ENCODE results near the gene NADK2.
"Not testable (repeated sequence)": the region's sequence is repeated elsewhere in the genome, so short reads cannot be mapped to it uniquely, and the experiment has no call there.

The NADK2 gene

DNA sequence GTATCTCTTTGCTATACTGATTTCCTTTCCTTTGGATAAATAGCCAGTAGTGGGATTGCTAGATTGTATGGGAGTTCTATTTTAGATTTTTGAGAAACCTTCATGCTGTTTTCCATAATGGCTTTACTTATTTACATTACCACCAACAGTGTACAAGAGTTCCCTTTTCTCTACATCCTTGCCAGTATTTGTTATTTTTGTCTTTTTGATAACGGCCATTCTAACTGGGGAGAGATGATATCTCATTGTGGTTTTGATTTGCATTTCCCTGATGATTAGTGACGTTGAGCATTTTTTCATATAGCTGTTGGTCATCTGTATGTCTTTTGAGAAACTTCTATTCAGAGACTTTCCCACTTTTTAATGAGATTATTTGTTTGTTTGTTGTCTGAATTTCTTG, 25.8 kb downstream of the NADK2 start:
- no peak for DNase-seq (ENCODE audit: low read depth)
- H3K4me3 ChIP-seq (ENCODE audit: low read depth, low read length) = no peak overlapping the region

DNA sequence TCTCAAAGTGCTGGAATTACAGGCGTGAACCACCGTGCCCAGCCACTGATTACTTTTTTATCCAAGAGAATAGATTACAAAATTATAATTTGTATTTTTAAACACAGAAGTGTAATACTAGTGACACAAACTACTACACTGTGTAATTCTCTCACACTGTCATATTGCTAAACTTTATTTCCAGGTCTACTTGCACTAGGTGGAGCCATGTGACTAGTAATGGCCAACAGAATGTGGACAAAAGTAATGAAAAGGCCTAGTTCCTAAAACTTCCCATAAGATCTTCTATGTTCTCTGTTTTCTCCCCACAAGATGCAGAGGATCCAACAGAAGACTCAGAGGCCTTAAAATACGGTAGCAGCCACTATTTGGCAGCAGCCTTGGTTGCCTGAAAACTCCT, 27.3 kb downstream of the NADK2 start:
- no peak for DNase-seq (ENCODE audit: low read depth)

DNA sequence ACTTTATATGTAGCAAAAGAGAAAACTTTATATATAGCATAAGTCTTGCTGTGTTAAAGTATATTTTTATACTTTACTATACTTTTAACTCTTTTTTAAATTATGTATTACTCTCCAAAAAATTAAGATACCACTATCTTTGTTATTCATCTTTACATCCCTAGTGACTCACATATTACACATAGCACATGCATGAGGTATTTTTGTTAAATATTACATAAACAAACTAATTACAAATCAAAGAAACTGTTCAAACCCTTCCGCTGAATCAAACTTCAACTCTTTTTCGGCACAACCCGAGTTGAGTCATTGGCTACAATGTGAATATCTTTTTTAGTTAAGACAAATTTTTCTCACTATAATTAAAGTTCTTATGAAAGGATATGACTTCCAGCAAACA, 32.1 kb downstream of the NADK2 start:
- no peak overlapping the region for H3K4me3 ChIP-seq (ENCODE audit: low read depth, low read length)
- DNase-seq (ENCODE audit: low read depth) = no peak

More for the DNA sequence above, 27.3 kb downstream of the NADK2 start:
- no peak overlapping the region for H3K4me3 ChIP-seq (ENCODE audit: low read depth, low read length)

DNA sequence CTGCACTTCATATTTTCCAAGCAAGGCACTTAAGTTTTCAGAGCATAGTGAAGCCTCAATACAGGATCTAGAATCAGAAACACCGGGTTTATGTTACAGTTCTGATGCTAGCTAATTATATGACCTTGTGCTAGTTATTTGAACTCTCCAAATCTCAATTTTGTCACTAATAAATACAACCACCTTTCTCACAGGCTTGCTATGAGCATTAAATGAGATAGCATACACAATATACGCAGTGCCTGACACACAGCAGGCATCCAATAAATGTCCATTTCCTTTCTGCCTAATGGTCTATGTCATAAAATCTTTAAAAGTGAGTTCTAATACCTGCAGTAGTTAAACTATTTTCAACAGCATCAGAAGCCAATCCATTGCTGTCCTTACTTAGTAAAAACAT, 32.9 kb downstream of the NADK2 start:
- DNase-seq (ENCODE audit: low read depth) = no peak
- H3K4me3 ChIP-seq (ENCODE audit: low read depth, low read length) = no peak overlapping the region

DNA sequence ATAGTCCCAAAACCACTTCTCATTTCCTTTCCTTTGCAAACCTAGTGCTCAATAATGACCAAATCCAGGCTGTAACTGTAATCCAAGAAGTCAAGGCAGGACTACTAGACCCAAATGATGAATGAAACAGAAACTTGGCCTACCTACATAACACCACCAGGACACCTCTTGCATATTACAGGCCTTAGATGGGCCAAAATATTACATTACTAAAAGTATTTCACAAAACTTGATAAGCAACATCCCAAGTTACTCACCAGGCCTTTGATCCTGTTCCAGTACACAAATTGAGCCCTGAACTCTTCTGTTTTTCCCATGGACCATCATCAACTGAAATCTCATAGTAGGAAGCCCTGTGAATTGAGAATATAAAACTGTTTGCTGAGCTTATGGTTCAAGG, 34.8 kb downstream of the NADK2 start:
- no peak overlapping the region for H3K4me3 ChIP-seq (ENCODE audit: low read depth, low read length)
- DNase-seq (ENCODE audit: low read depth) = no peak

DNA sequence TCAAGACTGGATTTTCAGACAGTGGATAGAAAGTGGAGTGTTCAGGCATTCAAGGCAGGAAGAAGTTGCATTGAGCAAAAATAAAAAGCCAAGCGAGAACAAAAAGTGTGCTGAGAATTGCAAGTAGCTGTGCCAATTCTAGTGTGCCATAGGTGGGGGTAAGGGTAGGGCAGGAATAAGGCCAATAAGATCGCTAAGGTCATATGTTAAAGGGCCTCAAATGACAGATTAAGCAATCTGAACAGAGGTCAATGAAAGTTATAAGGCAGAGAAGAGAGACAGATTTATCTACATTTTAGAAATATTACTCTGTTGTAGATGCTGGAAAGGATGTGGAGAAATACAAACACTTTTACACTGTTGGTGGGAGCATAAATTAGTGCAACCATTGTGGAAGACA, 36.4 kb downstream of the NADK2 start:
- DNase-seq (ENCODE audit: low read depth) = no peak
- H3K4me3 ChIP-seq (ENCODE audit: low read depth, low read length) = no peak overlapping the region

DNA sequence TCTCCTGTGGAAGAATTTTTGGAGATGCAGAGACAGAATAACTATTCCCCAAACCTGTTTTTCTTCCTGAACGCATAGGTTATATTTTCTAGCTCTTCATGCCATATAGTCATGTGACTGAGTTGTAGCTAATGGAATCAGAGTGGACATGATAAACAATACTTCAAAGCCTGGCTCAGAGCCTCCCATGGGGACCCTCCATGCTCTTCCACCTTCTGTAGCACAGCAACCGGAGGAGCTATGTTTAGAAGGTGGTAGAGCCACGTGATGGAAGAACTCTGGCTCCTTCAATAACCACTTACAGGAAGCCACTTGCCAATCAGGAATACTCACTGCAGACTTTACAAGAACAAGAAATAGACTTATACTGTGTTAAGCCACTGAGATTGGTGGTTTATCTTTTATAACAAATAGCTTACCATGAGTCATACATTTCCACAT, 39.2 kb downstream of the NADK2 start:
- peak; percentile 3 for DNase-seq (ENCODE audit: low read depth)
- no peak overlapping the region for H3K4me3 ChIP-seq (ENCODE audit: low read depth, low read length)

DNA sequence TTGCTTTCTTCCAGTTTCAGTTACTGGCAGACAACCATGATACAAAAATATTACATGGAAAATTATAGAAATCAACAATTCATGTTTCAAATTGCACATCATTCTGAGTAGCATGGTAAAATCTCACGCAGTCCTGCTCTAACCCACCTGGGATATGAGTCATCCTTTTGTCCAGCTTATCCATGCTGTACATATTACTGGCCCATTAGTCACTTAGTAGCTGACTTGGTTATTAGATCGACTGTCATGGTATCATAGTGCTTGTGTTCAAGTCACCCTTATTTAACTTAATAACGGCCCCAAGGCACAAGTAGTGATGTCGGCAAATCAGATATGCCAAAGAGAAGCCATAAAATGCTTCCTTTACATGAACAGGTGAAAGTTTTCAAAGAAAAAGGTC, 41.2 kb downstream of the NADK2 start:
- DNase-seq (ENCODE audit: low read depth) = peak; percentile 39
- H3K4me3 ChIP-seq (ENCODE audit: low read depth, low read length) = no peak overlapping the region

DNA sequence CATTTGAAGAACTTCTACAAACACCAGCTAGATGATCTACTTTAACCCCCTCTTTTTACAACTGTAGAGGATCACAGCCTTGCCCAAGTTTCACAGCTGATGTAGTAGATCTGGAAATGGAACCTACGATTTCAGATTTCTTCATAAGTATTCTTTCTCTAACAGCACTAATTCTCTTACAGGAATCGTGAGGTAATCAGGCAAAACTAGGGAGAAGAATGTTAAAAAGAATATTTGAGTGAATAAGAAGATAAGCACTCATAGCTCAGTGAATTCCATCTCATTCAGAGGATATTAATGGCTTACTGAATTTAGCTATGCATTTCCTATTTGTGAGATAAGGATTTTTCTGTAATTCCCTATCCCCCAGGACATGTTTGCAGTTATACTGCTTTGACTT, 42.1 kb downstream of the NADK2 start:
- no peak overlapping the region for H3K4me3 ChIP-seq (ENCODE audit: low read depth, low read length)
- no peak for DNase-seq (ENCODE audit: low read depth)

DNA sequence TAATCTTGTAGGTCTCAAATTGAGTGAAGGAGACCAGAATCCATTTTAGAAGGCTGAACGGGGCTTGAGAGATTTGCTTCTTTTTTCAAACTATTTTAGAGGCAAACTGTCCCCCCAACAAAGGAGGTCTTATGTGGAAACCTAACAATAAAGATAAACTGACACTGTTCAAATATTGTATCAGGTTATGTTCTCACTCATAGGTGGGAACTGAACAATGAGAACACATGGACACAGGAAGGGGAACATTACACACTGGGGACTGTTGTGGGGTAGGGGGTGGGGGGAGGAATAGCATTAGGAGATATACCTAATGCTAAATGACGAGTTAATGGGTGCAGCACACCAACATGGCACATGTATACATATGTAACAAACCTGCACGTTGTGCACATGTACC, 42.9 kb downstream of the NADK2 start:
- not testable (repeated sequence) for DNase-seq (ENCODE audit: low read depth); H3K4me3 ChIP-seq (ENCODE audit: low read depth, low read length)

DNA sequence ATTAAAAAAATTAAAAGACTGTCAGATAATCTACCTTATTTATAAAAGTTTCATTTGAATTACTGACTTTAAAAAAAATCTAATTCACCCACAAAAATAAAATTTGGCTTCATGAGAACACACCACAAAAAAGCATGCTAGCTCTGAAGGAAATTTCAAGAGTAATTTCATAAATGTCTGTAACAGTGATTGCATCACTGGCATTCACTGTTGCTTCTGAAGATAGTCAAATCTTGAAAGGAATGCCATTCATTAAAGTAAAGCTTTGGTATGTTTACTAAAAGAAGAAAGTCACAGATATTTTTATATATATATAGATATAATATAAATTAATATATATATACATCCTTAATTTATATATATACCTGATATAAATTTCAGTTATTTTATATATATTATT, 43.4 kb downstream of the NADK2 start:
- no peak overlapping the region for H3K4me3 ChIP-seq (ENCODE audit: low read depth, low read length)
- no peak for DNase-seq (ENCODE audit: low read depth)

DNA sequence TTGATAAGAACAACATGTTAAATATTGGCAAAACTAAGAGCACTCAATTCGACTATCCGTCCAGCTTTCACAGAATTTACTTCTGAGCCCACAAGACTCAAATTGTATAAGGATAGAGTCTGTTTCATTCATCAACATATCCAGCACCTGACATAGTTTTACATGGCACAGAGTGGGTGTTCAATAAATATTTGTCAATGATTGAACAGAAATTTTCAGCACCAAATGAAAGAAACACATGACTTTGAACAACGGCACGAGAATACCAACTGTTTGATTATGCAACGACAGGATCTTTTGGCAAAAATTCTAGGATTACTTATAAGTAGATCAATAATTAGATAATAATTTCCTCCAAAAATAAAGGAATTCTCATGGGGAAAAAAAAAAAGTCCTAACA, 48.0 kb downstream of the NADK2 start:
- DNase-seq (ENCODE audit: low read depth) = no peak

DNA sequence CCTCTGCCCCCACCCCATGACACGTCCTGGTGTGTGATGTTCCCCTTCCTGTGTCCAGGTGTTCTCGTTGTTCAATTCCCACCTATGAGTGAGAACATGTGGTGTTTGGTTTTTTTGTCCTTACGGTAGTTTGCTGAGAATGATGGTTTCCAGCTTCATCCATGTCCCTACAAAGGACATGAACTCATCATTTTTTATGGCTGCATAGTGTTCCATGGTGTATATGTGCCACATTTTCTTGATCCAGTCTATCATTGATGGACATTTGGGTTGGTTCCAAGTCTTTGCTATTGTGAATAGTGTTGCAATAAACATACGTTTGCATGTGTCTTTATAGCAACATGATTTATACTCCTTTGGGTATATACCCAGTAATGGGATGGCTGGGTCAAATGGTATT, 57.3 kb downstream of the NADK2 start:
- not testable (repeated sequence) for DNase-seq (ENCODE audit: low read depth); H3K4me3 ChIP-seq (ENCODE audit: low read depth, low read length)

More for the DNA sequence above, 48.0 kb downstream of the NADK2 start:
- no peak overlapping the region for H3K4me3 ChIP-seq (ENCODE audit: low read depth, low read length)

DNA sequence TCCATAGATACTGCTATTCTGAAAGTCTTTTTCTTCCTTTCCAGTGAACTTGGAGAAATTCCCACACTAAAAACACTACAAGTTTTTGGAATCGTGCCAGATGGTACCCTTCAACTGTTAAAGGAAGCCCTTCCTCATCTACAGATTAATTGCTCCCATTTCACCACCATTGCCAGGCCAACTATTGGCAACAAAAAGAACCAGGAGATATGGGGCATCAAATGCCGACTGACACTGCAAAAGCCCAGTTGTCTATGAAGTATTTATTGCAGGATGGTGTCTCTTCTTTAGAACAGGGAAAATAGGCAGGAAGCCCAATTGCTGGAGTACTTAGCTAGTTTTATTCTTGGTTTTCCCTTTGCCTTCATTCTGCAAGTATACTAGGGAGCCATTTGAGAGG, 60.0 kb downstream of the NADK2 start:
- no peak for DNase-seq (ENCODE audit: low read depth)

DNA sequence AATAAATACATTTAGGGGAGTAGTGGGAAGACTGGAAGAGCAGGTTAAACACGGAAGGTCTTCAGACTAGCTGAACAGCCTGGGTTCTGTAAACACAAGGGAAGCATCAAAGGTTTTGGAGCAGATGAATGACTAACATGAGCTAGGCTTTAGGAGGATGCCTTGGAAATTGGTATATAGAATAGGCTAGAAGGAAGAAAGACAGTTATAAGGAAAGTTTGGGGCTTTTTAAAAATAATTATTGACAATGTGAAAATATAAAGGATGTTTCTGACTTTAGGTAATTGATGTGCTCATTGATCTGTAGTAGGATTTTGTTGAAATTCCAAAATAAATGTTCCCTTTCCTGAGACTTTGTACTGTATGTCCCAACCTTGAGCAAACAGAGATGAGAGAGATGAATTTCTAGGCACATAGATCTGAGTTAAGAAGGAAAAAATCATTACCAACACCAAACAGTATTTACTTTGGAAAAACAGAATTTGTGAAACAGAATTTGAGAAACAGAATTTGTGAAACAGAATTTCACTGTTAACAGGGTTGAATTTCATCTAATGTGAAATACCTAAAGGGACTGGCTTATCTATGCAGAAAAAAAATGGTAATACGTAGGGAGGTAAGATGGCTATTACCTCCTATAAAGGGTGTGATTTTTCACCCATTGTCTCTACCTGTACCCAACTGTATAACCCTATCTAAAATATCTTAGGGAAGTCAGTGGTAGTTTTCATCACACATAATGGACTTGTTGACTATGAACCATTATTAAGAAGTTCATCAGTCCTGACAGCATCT, 61.0 kb downstream of the NADK2 start:
- H3K4me3 ChIP-seq (ENCODE audit: low read depth, low read length) = no peak overlapping the region
- DNase-seq (ENCODE audit: low read depth) = no peak

More for the DNA sequence above, 60.0 kb downstream of the NADK2 start:
- H3K4me3 ChIP-seq (ENCODE audit: low read depth, low read length) = no peak overlapping the region

DNA sequence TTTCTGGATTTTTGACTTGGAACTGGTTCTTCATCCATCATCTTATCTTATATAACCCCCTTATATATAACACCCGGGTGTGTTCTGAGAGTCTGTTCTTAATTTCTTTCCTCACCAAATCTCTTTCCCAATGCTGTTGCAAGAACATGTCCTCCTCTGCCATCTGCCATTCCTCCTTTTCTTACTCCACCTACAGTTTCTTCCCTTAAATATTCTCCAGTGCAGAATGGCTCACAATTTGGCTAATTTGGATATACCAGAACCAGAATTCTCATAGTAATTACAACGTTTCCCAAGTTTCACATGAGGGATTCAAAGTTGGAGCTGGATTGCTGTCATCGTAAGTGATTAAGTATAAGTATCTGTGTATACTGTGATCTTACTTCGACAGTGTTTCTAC, 61.8 kb downstream of the NADK2 start:
- H3K4me3 ChIP-seq (ENCODE audit: low read depth, low read length) = no peak overlapping the region
- no peak for DNase-seq (ENCODE audit: low read depth)

DNA sequence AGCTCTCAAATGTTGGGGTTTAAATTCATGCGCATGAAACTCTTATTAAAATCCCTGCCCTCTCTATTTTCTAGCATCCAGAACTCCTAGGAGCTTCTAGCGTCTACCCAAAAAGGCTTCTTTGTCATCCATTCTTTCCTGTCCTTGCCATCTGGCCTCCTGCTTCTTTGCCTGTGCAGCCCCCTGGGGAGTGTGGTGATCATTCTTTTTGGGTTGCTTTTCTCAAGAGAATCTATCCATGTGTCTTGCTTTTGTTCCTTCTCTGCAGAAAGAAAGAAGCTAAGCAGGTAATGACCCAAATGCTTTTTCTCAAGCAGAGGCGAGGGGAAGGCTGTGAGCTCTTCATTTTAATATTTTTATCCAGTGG, 63.2 kb downstream of the NADK2 start:
- no peak for DNase-seq (ENCODE audit: low read depth)
- H3K4me3 ChIP-seq (ENCODE audit: low read depth, low read length) = no peak overlapping the region

DNA sequence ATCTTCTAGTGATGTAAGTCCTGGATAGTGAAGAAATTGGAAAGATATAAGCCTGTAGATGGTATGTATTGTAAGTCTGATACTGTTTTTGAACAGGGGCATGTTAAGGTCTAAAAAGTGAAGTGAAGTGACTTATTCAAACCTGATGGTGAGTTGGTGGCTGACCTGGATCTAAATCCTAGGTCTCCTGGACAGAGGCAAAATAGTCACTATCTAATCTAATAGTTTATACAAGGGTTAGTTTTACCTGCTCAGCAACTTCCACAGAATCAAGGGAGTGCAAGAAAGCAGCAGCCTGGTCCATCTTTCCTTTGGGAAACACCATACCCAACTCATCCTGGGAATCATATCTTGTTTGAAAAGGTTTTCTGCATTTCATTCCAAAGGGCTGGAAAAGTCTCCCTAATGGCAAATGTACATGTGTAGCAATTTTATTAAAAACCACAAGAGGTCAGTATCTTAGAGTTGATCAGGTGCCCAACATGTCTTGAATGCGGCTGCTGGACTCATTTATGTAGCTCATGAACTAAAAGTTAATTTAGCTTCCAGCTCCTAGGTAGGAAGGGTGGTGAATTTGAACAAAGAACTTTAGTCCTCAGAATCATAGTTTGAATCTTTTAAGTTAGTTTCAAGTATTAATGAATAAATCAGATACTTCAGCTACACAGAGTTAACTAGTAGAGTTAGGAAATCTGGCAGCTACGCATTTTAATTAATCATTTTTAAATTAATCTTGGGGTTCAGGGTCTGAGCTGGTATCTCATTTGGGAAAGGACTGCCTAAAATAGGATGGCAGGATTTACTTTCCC, 63.8 kb downstream of the NADK2 start:
- H3K4me3 ChIP-seq (ENCODE audit: low read depth, low read length) = no peak overlapping the region
- DNase-seq (ENCODE audit: low read depth) = peak; percentile 20

DNA sequence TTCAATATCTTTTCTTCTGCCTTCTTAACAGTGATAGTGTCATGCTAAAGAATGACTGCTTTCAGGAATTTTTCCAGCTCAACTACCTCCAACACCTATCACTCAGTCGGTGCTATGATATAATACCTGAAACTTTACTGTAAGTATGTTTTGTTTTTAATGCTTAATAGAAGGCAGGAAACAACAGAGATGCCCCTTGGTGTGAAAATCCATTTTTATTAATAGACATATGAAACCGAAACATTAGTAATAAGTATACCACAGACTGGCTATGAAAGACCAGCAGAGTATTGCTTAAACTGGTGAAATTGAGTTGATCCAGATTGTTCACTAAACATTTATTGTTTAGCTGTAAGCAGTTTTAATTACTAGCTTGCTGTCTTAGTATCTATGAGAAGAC, 64.6 kb downstream of the NADK2 start:
- no peak for DNase-seq (ENCODE audit: low read depth)
- H3K4me3 ChIP-seq (ENCODE audit: low read depth, low read length) = no peak overlapping the region

DNA sequence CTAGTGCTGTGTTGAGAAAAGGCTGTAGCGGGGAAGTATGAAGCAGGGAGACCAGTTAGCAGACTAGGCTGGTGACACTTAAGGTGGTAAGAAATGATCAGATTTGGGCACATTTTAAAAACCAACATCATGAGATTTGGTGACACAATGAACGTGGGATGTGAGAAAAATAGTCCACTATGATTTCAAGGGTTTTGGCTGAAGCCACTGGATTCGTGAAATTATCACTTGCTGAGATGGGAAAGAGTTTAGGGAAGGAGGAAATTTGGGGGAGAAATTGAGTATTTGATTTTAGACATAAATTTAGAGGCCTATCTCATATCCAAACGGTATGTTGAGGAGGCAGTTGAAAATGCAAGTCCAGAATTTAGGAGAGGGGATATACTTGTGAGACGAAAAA, 66.7 kb downstream of the NADK2 start:
- H3K4me3 ChIP-seq (ENCODE audit: low read depth, low read length) = no peak overlapping the region
- DNase-seq (ENCODE audit: low read depth) = no peak

DNA sequence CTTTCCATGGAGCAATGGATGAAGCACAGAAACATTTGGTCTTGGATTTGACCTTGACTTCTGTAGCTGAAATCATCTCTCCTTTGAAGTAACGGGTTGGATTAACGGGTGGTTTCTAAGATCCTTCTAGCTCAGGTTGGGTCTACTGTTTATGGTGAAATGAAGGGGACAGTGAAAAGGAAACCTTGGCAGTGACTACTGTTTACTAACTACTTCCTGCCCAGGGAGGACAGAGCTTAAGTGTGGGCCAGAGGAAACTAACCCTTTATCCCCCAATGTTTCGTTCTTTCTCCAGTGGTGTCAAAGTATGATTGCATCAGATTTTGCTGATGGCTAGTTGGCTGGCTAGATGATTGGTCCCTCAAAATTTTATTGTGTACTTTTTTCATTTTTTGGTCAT, 67.6 kb downstream of the NADK2 start:
- no peak for DNase-seq (ENCODE audit: low read depth)
- H3K4me3 ChIP-seq (ENCODE audit: low read depth, low read length) = no peak overlapping the region

Measured in skeletal muscle cell (primary cell).